ENCODE results near the gene LCN10.
"Not testable (repeated sequence)": the region's sequence is repeated elsewhere in the genome, so short reads cannot be mapped to it uniquely, and the experiment has no call there.

Gene LCN10

DNA sequence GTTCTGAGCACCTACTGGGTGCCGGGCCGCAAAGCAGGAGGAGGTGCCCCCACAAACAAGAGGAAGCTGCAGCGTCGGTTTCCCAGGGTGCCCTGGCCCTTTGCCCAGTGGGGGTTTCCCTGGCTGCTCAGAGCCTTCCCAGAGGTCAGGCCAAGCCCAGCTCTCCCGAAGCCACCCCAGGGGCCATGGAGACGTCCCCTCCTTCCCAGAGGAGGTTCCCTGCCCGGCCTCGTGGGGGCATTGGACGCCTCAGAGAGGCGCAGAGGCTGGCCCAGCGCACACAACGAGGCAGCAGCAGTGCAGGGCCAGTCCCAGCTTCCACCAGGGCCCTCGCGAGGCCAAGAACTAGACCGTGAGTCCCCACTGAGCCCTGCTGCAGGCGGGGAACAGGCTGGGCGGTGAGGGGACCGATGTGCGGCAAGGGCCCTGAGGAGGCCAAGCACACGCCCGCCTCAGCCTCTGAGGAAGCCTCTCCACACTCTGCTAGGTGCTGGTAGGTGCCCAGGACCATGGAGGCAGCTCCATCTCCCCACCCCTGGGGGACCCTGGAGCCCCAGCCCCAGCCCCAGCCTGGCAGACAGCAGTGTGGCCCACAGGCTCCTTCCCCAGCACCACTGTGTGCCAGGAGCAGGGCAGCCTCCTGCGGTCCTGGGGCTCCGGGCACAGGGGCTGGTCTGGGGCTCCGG lies 23.4 kb downstream of the LCN10 start:
- DNase-seq (ENCODE audit: low spot score): no peak

DNA sequence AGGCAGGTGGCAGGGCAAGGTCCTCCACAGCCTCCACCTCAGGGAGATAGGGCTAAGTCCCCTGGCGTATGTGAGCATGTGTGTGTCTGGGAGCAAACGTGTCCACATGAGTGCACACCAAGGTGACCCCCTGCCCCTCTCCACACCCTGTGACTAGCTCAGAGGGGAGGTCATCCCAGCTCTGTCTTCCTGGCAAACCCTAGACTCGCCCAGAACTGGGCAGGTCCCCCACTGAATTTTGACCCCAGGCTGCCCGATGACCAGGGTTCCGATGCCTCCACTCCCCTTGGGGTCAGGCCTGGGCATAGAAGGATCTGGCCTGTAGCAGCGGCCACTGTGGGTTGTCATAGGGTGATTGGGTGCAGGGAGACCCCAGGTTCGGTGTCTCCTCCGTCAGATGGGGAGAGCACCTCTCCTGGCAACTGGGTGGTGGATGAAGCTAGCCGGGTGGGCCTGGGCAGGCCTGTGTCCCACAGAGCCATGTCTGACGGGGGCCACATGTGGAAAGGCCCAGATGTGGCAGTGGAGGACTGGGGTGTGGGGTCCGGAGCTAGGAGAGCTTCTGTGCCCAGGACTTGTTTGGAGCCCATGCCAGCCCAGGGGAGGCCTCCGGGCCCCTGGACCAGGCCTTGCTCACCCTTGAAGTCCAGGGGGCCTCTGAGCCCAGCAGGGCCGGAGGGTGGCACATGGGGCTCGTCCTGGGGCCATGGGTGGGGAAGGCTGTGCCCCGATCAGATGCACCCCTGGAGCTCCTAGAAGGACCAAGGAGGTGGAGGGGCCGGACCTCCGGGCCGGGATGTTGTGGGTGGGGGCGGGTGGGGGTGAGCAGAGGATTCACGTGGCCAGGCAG lies 24.2 kb downstream of the LCN10 start:
- no peak for DNase-seq (ENCODE audit: low spot score)

DNA sequence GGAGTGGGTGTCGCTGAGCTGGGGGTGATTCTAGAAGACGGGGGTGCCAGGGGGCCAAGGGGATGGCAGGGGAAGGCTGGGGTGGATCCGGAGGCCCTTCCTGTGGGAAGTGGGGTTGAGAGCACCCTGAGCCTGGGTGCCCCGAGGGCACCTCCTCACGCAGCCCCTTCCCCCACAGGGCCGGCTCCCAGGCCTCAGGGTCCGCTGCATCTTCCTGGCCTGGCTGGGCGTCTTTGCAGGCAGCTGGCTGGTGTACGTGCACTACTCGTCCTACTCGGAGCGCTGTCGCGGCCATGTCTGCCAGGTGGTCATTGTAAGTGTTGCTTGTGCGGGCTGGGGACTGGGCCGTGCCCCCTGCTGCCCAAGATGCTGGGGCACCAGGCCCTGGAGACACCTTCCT lies 25.3 kb downstream of the LCN10 start:
- DNase-seq (ENCODE audit: low spot score): no peak

DNA sequence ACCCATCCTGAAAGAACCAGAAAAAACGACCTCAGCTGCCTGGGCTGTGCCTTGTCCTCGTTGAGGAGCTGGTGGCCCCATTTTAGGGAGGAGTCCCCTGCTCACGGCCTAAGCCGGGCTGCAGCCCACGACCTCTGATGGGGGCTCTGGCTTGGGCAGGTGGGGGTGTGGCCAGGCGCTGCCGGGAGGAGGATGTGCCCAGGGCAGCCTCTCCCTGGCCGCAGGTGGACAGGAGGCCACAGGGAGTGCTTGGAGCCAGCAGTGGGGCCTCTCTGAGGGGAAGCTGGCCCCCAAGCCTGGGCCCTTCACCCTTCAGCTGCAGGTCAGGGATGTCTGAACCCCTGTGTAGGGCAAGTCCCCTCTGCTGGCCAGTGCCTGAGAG lies 27.9 kb downstream of the LCN10 start:
- no peak for DNase-seq (ENCODE audit: low spot score)

DNA sequence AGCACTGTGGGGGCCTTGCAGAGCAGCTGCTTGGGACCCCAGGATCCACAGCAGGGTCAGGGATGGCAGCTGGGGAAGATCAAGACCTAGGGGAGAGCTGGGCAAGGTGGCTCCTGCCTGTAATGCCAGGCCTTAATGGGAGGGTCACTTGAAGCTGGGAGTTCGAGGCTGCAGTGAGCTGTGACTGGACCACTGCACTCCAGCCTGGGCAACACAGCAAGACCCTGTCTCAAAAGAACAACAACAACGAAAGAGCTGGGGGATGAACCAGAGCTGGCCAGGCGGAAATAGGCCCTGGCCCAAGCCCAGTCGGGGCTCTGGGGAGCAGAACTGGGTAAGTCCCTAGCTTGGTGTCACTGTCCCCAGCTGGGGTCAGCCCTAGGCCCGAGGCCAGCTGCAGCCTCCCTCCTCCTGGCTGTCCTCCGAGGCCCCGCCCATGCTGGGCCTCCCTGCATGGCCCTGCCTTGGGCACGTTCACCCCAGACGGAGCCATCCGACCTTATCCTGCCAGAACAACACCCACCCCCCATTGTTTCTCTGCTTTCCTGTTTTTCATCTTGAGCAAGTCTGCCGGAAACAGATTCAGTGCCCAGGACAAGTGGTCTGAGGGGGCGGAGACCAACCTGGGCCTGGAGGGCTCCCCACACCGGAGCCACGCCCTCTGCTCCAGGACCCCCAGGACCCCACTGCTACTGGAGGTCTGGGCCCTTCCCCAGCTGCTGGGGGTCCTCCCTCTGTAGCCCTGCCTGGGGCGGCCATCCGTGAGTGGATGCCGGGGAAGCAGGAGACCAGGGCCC lies 28.4 kb downstream of the LCN10 start:
- no peak for DNase-seq (ENCODE audit: low spot score)

DNA sequence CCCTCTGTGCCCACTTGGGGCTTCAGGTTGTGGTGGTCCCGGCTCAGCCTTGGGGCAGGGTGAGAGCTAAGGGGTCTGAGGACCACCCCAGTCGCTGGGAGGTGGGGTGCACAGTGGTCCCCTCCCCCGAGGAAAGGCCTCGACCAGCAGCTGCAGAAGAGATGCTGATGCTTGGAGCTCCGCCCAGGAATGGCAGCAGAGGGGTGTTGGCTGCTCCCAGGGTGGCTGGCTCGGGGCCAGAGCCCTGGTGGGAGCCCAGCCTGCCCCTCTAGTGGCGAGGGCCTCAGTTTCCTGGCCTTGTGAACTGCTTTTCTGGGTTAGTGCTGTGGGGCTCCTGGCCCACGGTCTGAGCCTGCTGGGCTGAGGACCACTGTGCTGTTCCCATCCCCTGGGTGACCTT lies 29.2 kb downstream of the LCN10 start:
- no peak for DNase-seq (ENCODE audit: low spot score)

DNA sequence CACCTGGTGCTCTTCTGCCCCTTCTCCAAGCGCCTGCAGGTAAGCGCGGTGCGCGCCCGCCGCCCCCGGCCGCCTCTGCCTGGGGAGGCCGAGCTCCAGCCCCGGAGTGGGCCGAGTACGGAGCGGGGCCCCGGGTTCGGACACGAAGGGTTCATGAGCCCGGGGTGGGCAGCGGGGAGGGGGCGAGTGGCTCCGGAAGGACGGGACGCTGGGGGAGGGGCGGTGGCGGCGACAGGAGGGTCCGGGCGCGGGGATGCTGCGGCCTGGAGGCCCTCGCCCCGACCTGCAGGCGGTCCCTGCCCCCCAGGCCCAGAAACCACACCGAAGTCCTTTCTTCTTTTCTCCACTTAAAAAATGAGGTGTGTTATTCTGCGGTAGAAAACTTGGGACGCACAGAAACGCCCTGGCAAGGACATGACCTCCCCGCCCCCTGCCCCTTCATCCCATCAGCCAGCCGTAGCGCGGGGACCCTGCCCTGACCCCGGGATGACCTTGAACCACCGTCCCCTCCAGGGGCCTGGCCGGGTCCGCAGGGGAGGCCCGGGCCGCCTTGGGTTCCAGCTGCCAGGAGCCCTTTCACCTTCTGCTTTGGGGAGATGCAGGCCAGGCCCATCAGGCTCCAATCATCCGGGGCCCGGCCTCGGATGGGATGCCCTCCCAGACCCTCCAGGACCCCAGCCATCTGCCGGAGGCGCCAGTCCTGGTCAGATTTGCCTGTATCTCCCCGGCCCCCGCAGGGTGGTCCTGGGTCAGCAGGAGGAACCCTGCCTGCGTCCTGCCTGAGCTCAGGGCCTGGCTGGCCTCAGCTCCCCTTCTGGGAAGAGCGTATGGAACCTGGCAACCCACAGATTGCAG lies 29.8 kb downstream of the LCN10 start:
- DNase-seq (ENCODE audit: low spot score): no peak

DNA sequence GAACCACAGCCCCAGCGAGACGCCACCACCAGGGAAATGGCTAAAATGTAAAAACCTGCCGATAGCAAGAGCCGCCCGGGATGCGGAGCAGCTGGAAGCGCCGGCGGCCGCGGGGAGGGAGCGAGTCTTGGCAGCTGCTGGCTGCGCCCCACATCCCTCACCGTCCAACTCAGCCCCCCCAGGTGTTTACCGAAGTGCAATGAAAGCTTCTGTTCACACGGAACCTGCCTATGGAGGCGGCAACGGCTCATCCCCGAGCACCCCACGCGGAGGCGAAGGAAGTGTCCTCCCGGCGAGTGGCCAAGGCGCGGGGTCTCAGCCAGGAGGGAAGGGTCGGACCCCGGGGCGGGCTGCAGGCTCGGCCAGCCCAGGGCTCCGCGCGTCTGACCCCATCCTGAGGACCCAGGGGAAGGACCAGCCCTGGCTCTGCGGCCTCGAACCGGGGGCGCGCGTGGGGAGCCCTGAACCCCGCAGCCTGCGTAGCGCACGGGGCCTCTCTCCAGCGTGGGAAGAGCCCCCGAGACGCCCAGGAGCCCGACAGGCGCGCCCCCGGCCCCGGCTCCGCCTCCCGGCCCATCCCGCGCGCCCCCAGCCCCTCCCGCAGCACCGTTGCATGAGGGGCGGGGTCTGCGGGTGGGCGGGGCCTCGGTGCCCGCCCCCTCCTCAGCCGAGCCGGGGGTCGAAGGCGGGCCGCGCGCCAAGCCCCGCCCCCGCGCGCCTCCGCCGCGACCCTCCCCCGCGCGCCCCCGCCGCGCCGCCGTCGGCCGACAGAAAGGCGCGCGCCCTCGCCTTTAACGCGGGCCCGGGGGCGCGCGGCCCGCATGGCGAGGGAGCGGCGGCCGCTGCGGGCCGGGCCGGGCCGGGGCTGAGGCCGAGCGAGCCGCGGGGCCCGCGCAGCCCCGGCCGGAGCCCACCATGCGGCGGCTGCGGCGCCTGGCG lies 30.7 kb downstream of the LCN10 start, which contains the start of gene DIPK1B:
DIPK1B (plus strand) TSS at position 822 of the 939 bp plus-strand sequence; CDS start at position 916, 94 bp downstream.
- no peak for DNase-seq (ENCODE audit: low spot score)

DNA sequence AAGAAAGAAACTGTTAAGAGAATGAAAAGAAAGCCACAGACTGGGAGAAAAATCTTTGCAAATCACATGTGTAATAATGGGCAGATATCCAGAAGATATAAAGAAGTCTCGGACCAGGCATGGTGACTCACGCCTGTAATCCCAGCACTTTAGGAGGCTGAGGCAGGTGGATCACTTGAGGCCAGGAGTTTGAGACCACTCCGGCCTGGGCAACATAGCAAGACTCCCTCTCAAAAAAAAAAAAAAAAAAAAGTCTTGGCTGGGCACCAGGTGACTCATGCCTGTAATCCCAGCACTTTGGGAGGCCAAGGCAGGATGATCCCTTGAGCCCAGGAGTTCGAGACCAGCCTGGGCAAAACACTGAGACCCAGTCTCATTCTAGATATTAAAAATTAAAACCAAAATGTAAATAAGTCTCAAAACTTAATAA lies 31.5 kb downstream of the LCN10 start:
- DNase-seq (ENCODE audit: low spot score): not testable (repeated sequence)

DNA sequence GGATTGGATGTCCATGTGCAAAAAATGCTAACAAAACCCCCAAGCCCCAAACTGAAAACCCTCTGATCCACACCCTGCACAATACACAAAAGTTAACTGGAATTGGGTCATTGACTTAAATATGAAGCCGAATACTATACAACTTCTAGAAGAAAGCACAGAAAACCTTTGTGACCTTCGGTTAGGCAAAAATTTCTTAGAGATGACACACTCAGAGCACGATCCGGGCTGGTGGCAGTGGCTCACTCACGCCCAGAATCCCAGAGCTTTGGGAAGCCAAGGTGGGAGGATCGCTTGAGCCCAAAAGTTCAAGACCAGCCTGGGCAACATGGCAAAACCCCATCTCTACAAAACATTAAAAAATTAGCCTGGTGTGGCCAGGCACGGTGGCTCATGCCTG lies 32.2 kb downstream of the LCN10 start:
- DNase-seq (ENCODE audit: low spot score): no peak

DNA sequence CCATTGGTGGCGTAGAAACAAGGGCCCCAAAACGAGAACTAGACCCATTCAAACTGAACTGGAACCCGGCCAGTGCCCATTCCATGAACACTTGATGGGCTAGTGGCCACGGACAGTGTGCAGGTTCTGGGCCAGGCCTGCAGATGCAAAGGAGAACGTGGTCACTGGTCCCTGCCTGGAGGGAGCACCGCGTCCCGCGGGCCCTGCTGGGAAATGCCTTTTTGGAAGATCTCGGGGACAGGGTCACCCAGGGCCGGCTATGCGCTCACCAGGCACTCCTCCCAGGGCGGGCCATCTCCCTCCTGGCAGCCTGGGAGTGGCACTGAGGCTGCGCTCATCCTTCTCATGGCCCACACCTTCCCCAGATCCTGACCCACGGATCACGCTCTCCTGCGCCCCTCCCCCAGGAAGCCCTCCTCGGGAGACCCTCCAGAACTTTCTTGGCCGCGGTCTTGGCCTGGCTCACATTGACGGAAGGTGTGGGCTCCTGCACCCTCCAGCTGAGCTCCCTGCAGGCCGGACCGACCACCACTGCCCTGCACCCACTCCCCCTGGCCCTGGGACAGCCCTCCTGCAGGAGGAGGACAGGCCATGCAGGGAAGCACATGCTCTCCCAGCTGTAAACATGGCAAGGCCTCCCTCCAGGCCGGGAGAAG lies 33.2 kb downstream of the LCN10 start:
- no peak for DNase-seq (ENCODE audit: low spot score)

DNA sequence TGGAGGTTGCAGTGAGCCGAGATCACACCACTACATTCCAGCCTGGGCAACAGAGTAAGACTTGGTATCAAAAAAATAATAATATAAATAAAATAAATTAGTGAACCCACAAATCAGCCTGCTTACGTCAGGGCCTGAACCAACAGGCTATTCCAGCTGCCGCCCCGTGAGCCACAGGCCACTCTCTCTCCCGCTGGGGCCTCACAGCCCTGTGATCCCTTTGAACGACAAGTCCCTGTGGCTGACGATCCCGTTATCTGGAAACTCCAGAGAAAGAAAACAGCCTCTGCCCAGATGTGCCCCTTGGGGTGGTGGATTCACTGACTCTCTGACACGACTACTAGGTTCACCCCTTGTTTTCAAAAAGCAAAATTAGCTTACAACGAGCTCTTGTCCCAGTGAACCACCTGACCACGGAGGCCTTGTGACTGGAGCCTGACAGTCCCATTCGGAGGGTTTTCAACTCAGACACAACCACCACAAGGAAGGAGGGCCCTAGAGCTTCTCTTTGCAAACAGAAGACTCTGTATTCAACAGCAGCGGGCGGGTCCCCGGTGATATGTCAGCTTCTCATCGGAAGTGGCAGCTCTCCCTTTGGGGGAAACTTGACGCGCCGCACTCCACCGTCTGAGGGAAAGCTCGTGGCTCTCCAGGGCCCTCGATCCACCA lies 34.8 kb downstream of the LCN10 start:
- DNase-seq (ENCODE audit: low spot score): peak; percentile 61

DNA sequence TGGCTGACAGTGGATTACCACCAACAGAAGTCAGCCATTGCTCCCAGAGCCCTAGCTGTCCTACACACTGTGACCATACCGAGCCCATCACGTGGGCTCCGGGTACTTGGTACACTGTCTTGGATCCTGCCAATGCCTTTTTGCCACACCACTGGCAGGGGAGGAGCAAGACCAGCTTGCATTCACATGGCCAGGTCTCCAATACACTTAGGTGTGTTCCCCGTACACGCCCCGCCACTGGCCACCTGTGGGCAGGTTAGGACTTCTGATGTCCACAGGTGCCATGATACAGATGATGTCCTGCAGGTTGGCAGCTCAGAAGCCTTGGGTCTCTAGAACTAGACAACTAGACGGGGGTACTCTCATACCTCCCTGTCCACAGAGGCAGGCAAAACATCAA lies 35.7 kb downstream of the LCN10 start:
- no peak for DNase-seq (ENCODE audit: low spot score)

DNA sequence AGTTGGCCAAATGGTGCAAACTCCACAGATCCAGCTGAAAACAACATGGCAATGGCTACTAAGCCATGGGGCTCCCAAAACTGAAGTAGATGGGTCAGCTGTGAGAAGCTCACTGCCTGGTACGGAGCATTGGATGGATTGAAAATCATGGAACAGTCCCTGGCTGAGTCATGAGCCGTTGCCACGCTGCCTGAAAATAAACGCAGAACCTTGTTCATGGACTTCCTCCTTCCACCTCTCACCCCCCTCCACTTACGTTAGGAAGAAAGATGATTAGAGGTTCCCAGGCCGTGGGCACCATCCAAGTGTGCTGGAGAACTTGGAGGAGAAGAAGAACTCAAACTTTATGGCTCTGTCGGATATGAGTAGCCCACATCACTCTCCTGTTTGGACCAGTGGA lies 37.2 kb downstream of the LCN10 start:
- no peak for DNase-seq (ENCODE audit: low spot score)

DNA sequence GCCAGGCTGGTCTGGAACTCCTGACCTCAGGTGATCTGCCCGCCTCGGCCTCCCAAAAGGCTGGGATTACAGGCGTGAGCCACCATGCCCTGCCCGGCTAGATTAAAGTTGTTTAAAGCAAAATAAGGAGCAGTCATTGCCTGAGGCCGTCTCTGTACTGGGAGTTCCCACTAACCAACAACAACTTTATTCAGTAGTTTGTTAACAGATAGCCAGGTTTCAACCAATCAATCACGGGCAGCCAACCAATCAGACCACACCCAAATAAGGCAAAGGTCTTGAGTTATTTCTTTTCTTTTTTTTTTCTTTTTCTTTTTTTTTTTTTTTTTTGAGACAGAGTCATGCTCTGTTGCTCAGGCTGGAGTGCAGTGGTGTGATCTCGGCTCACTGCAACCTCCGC lies 38.0 kb downstream of the LCN10 start:
- not testable (repeated sequence) for DNase-seq (ENCODE audit: low spot score)

DNA sequence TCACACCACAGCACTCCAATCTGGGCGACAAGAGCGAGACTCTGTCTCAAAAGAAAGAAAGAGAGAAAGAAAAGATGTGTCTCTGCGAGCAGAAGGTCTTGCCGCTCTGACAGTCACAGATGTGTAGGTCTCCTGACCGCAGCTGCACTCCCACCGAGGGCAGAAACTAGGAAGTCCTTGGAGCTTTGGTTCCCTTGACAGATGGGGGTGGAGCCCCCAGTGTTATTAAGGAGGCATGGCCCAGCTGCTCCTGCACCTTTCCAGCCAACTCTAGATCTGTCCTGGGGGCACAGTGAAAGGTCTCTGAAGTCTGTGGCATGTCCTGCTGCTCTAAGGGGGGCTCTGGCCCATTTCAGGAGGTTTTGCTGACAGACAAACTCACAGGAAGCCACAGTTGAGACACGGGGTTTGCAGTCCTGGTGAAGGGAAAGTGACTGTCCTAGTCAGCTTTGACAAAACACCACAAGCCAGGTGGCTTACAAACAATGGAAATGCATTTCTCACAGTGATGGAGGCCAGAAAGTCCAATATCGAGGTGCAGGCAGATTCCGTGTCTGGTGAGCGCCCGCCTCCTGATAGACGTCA lies 39.4 kb downstream of the LCN10 start:
- DNase-seq (ENCODE audit: low spot score): no peak

DNA sequence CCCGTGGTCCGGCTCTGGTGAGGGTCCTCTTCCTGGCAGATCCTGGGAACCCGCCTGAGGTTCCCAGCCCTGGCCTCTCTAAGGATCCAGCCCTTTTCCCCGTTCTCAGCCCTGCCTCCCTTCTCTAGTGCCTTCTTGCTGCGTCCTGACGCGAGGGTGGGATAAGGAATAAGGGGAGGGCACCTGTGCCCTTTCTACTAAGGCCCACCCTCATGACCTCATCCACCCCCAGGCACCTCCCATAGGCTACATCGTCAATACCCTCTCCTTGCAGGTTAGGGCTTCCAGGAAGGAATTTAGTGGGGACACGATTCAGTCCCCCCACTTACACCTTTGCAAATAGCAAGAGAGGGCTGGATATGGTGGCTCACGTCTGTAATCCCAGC lies 41.1 kb downstream of the LCN10 start:
- DNase-seq (ENCODE audit: low spot score): no peak

DNA sequence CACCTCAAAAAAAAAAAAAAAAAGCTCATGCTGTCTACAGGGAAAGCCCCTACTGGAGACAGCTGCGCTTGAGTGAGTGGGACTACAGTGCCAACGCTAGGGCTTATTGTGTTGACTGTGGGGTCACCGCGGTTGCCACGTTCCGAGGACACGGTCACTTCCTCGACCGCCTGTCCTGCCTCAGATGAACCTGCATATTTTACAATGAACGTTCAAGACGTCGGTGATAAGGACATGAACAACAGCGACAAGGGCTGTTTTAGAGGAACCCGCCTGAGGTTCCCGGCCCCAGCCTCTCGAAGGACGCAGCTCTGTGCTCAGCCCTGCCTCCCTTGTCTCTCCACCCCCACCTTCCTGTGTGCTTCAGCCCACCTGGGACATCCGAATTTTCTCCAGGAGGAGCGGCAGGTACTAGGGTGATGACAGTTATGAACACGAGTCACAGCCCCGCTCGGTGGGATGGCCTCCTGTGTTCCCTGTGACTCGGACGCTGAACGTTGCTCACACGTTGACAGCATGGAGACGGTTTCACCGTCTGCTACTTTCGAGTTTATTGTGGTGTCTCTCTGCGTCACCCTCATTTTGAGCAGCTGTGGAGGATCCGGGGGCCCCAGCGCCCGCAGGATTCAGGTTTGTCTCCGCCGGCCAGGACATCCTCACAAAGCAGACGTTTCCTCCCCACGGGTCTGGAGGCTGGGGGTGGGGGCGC lies 41.6 kb downstream of the LCN10 start:
- no peak for DNase-seq (ENCODE audit: low spot score)

All from COLO829 (cell line).